Liver (tissue), 3 donors: Measurements from ENCODE around the gene TSPYL6.

ENCODE experiments used
- FOXA1 ChIP-seq: IDR thresholded peaks from 2 replicates; pipeline ENCODE4 v1.6.1; 2016; ENCODE audit warnings: antibody characterized with exemption
- GABPA ChIP-seq, 2 donors: IDR thresholded peaks in 1 of 2; conservative IDR thresholded peaks in 1 of 2; 2 replicates each; pipeline ENCODE4 v1.6.1; 2016; ENCODE audit warnings: antibody characterized with exemption in 2 of 2, mild to moderate bottlenecking in 1 of 2, moderate library complexity in 1 of 2
- HNF4A ChIP-seq, 2 donors: conservative IDR thresholded peaks; 2 replicates each; pipeline ENCODE4 v1.6.1; 2016; ENCODE audit warnings: antibody characterized with exemption in 2 of 2, mild to moderate bottlenecking in 2 of 2
- JUND ChIP-seq, 2 donors: IDR thresholded peaks; 2 replicates each; pipeline ENCODE4 v1.6.1; 2016; ENCODE audit warnings: antibody characterized with exemption in 2 of 2
- NR2F2 ChIP-seq: IDR thresholded peaks from 2 replicates; pipeline ENCODE4 v1.6.1; 2016; ENCODE audit warnings: antibody characterized with exemption
- RXRA ChIP-seq, 2 donors: IDR thresholded peaks; 2 replicates each; pipeline ENCODE4 v1.6.1; 2017 to 2018; ENCODE audit warnings: antibody characterized with exemption in 2 of 2, mild to moderate bottlenecking in 1 of 2
- SP1 ChIP-seq: IDR thresholded peaks from 2 replicates; pipeline ENCODE4 v1.6.1; 2018; ENCODE audit warnings: antibody characterized with exemption, mild to moderate bottlenecking
- TAF1 ChIP-seq: conservative IDR thresholded peaks from 2 replicates; pipeline ENCODE4 v1.6.1; 2016; ENCODE audit warnings: antibody characterized with exemption, mild to moderate bottlenecking
- YY1 ChIP-seq: IDR thresholded peaks from 2 replicates; pipeline ENCODE4 v1.6.1; 2016; ENCODE audit warnings: antibody characterized with exemption, mild to moderate bottlenecking
- TF ChIP-seq, protein P1 (sequence below): fragments of 150-350 bp; IDR thresholded peaks from 2 replicates; pipeline ENCODE4 v1.5.1; 2017; ENCODE audit warnings: improper control_type of control experiment, low read depth, low read length; ENCODE audit not compliant: missing input control
- TF ChIP-seq, protein P2 (sequence below): IDR thresholded peaks from 2 replicates; pipeline ENCODE4 v1.6.1; 2016; ENCODE audit warnings: antibody characterized with exemption, mild to moderate bottlenecking
- donor health status: healthy.
- donor health status: healthy.

DNA sequence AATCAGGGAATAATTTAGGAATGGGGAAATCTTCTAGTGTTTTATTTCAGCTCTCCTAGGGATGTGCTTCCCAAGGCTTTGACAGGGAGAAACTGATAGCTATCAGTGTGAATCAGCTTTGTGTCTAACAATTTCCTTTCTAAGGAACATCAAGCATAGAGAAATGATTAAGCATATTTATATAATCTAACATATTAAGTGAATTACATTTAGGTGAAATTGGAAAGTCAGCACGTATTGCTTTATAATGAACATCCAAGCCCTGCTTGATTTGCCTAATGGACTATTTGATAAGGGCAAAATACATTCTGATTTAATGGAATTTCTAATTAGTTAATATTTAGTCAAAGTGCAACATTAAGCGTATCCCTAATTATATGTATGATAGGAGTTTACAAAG lies 19.5 kb upstream of the TSPYL6 start:
- TF ChIP-seq GABPA (IDR thresholded peaks at IDR 0.05 in 1 of 2, conservative IDR thresholded peaks at IDR 0.05 in 1 of 2): no peak
- no peak for TF ChIP-seq TAF1
- no peak for TF ChIP-seq JUND (IDR thresholded peaks at IDR 0.05)
- TF ChIP-seq RXRA (IDR thresholded peaks at IDR 0.05): no peak
- TF ChIP-seq, protein P1, sequence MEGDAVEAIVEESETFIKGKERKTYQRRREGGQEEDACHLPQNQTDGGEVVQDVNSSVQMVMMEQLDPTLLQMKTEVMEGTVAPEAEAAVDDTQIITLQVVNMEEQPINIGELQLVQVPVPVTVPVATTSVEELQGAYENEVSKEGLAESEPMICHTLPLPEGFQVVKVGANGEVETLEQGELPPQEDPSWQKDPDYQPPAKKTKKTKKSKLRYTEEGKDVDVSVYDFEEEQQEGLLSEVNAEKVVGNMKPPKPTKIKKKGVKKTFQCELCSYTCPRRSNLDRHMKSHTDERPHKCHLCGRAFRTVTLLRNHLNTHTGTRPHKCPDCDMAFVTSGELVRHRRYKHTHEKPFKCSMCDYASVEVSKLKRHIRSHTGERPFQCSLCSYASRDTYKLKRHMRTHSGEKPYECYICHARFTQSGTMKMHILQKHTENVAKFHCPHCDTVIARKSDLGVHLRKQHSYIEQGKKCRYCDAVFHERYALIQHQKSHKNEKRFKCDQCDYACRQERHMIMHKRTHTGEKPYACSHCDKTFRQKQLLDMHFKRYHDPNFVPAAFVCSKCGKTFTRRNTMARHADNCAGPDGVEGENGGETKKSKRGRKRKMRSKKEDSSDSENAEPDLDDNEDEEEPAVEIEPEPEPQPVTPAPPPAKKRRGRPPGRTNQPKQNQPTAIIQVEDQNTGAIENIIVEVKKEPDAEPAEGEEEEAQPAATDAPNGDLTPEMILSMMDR: no peak
- TF ChIP-seq HNF4A (conservative IDR thresholded peaks at IDR 0.05): no peak
- TF ChIP-seq YY1: no peak
- TF ChIP-seq FOXA1: no peak
- TF ChIP-seq NR2F2: no peak
- TF ChIP-seq, protein P2, sequence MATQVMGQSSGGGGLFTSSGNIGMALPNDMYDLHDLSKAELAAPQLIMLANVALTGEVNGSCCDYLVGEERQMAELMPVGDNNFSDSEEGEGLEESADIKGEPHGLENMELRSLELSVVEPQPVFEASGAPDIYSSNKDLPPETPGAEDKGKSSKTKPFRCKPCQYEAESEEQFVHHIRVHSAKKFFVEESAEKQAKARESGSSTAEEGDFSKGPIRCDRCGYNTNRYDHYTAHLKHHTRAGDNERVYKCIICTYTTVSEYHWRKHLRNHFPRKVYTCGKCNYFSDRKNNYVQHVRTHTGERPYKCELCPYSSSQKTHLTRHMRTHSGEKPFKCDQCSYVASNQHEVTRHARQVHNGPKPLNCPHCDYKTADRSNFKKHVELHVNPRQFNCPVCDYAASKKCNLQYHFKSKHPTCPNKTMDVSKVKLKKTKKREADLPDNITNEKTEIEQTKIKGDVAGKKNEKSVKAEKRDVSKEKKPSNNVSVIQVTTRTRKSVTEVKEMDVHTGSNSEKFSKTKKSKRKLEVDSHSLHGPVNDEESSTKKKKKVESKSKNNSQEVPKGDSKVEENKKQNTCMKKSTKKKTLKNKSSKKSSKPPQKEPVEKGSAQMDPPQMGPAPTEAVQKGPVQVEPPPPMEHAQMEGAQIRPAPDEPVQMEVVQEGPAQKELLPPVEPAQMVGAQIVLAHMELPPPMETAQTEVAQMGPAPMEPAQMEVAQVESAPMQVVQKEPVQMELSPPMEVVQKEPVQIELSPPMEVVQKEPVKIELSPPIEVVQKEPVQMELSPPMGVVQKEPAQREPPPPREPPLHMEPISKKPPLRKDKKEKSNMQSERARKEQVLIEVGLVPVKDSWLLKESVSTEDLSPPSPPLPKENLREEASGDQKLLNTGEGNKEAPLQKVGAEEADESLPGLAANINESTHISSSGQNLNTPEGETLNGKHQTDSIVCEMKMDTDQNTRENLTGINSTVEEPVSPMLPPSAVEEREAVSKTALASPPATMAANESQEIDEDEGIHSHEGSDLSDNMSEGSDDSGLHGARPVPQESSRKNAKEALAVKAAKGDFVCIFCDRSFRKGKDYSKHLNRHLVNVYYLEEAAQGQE: no peak
- TF ChIP-seq SP1: no peak
